Pancreas (tissue), 10 donors: ENCODE data around the gene PRKAR2B. TPM values are rescaled to one million over a fixed set of nuclear protein-coding genes. Genes with fewer than 3 reads are reported as not detected.

Experiments used
- ATAC-seq, 4 donors: fragments of 200-7000 bp; cut with Tn5 transposase; one replicate each; pipeline versions ENCODE4 v1.8.0 to v1.9.1; 2020; ENCODE audit warnings: mild to moderate bottlenecking in 4 of 4, moderate library complexity in 4 of 4
- DNase-seq, 6 donors: peaks; one replicate each; pipeline ENCODE4 v3.0.0-alpha.2; 2020
- FAIRE-seq: peaks from 2 replicates; lab custom pipeline; 2012; peaks lifted over from hg19 to GRCh38; lab: Jason Lieb, UNC
- H3K27ac ChIP-seq, 4 donors: fragments of 200-600 bp; sonication (generic); 1 replicate in 3 of 4; 2 replicates in 1 of 4; pipeline versions ENCODE4 v1.5.0 to v1.8.0; 2020
- H3K27me3 ChIP-seq, 4 donors: fragments of 200-600 bp; one replicate each; pipeline ENCODE4 v1.8.0; 2021
- H3K36me3 ChIP-seq, 3 donors: fragments of 200-600 bp; sonication (generic) in 1 of 3; one replicate each; pipeline versions ENCODE4 v1.5.0 to v1.8.0; 2020 to 2021
- H3K4me1 ChIP-seq, 3 donors: fragments of 200-600 bp; one replicate each; pipeline ENCODE4 v1.8.0; 2021
- H3K4me3 ChIP-seq, 4 donors: fragments of 200-600 bp; sonication (generic) in 2 of 4; one replicate each; pipeline versions ENCODE4 v1.5.0 to v1.8.0; 2020 to 2021
- H3K9me3 ChIP-seq, 4 donors: fragments of 200-600 bp; one replicate each; pipeline ENCODE4 v1.8.0; 2021
- WGBS, 2 donors: extraction: QIAGEN DNeasy Blood & Tissue Kit; methylation state at CpG; one replicate each; pipeline ENCODE4 v1.1.7; 2013; 5-methylcytosine and 5-hydroxymethylcytosine counted together
- intact Hi-C, 3 donors: fragments of 100-400 bp; cut with DNase I; formaldehyde crosslinking; loops; one replicate each; pipeline versions ENCODE4 v1.11.1 to v1.14.2; 2022
- polyA plus RNA-seq, 2 donors: library from polyadenylated mRNA; stranded (reverse); fragments of 200-250 nt; gene quantifications; one replicate each; pipeline ENCODE4 v1.2.3, GENCODE V29; 2013
- total RNA-seq, 6 donors: library from RNA; stranded (reverse); fragmentation: NEBNext Ultra II Directional in 4 of 6; extraction: Animal tissue kit (Norgen Biotek cat#: 25700) in 4 of 6; gene quantifications; one replicate each; pipeline versions ENCODE4 v1.2.1 to v1.2.4, GENCODE V29; 2021 to 2023
- TF ChIP-seq, protein P1 (sequence below), 4 donors: fragments of 200-600 bp; sonication (generic) in 3 of 4; IDR thresholded peaks; one replicate each; pipeline versions ENCODE4 v1.5.0 to v1.8.0; 2021; ENCODE audit warnings: antibody characterized with exemption in 4 of 4
- donor health status: healthy with polysubstance abuse.
- donor health status: DM: no; HTN: no; CAD: no; lungs with moderate emphysema.
- donor health status: DM: no; HTN: no; CAD: no.
- donor health status: control.
- donor health status: control.
- donor health status: Bipolar disorder and iron deficiency.
- donor health status: DM: yes; HTN: yes; CAD: no.
- donor health status: DM: no; HTN: no; CAD: no.
- donor health status: DM: no; HTN: no; CAD: no.
- donor health status: DM: yes; HTN: yes; CAD: no.

PRKAR2B gene
- total and polyA plus RNA-seq, 8 donors = 5.8 to 9.9 (median 7.6) TPM

DNA sequence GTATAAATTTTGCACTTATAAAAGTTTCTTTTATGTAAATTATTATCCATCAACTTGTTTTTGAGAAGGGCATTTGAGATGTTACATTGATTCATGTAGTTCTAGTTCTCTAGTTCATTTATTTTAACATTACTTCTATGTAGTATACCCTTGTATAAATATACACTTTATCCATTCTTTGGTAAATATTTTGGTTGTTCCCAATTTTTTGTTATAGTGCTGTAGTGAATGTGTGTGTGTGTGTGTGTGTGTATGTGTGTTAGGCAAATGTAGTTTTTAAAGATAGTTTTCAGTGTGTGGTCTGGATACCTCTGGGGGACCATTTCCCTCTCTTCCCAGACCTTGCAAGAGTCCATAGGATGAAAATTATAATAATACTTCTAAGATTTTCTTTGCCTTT, 15.0 kb downstream of the PRKAR2B start:
- ATAC-seq (no peak), DNase-seq (no peak), FAIRE-seq (no peak)
- no peaks in the 10 kb centered on the region for H3K4me1 ChIP-seq
- no peaks in the 10 kb centered on the region for H3K36me3 ChIP-seq
- H3K4me3 ChIP-seq = no peak overlapping the region
- peaks cover 0 to 3% (median 0%) of the 10 kb centered on the region in 4 donors for H3K27me3 ChIP-seq
- H3K27ac ChIP-seq = no peak overlapping the region
- H3K9me3 ChIP-seq = no peaks in the 10 kb centered on the region
- intact Hi-C loops = no loop called here
- TF ChIP-seq, protein P1, sequence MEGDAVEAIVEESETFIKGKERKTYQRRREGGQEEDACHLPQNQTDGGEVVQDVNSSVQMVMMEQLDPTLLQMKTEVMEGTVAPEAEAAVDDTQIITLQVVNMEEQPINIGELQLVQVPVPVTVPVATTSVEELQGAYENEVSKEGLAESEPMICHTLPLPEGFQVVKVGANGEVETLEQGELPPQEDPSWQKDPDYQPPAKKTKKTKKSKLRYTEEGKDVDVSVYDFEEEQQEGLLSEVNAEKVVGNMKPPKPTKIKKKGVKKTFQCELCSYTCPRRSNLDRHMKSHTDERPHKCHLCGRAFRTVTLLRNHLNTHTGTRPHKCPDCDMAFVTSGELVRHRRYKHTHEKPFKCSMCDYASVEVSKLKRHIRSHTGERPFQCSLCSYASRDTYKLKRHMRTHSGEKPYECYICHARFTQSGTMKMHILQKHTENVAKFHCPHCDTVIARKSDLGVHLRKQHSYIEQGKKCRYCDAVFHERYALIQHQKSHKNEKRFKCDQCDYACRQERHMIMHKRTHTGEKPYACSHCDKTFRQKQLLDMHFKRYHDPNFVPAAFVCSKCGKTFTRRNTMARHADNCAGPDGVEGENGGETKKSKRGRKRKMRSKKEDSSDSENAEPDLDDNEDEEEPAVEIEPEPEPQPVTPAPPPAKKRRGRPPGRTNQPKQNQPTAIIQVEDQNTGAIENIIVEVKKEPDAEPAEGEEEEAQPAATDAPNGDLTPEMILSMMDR (IDR thresholded peaks at IDR 0.05) = no peak

DNA sequence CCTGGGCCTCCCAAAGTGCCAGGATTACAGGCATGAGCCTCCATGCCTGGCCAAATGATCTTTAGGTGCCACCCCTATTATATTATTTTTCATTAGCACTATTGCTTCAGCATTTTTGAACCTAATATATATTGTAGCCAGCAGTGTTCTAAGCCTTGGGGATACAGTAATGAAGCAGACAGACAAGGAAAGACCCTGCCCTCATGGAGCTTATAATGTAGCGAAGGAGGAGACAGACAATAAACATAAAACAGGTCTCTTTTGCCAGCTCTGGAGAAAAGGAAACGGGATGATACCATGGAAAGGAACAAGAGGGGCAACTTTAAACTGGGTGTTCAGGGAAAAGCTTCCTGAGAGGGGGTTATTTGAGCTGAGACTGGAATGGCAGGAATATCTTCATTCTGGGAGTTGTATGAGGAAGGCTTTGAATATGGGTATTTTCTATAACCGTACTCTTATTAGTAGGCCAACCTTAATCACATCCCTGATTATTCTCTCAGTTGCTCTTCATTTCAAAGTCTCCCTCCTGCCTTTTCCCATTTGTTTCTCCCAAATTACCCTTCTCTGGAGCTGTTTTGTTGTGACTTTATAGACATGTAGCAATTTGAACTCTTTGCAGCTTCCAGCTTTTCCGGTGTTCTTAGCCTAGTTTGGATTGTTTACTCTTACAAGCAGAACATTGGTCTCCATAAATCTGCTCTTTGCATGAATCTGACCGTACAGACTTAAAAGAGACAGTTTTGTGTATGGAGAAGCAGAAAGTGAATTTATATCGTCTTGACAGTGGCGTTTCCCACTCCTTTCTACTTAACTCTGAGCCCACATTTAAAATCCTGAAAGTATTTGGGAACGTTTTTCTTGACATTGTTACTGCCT, 19.0 kb downstream of the PRKAR2B start:
- Histone ChIP-seq H3K4me3 (no peak overlapping the region), H3K9me3 (no peaks in the 10 kb centered on the region), H3K27me3 (peaks cover 0 to under 1% (median 0%) of the 10 kb centered on the region in 4 donors), H3K27ac (no peak overlapping the region), H3K4me1 (no peaks in the 10 kb centered on the region), H3K36me3 (no peaks in the 10 kb centered on the region)
- no peak for DNase-seq
- TF ChIP-seq, protein P1 (IDR thresholded peaks at IDR 0.05) = no peak
- intact Hi-C loops = no loop called here
- FAIRE-seq = no peak
- WGBS, 2 donors = 86 to 88% methylated on average over 8 of the region's 8 CpGs
- ATAC-seq = no peak

DNA sequence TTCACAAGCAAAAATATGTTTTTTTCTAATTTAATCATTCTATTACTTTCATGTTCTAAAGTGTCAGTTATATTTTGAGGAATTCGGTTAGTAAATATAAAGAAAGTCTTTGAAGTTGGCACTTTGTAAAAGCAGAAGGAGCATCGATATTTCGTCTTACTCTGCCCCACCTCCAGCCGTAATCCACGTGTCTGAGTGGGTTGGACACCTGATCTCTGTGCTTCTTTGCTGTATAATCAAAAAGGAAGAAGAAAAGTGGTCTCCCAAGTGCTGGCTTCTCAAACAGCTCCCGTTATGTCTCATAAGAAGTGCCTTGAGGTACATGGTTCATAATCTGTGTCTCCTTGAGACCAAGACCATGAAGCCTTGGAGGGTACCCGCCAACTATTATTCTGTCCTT, 19.8 kb downstream of the PRKAR2B start:
- TF ChIP-seq, protein P1 (IDR thresholded peaks at IDR 0.05) = no peak
- intact Hi-C loops = no loop called here
- Histone ChIP-seq H3K36me3 (no peaks in the 10 kb centered on the region), H3K9me3 (no peaks in the 10 kb centered on the region), H3K4me1 (no peaks in the 10 kb centered on the region), H3K27ac (no peak overlapping the region), H3K4me3 (no peak overlapping the region), H3K27me3 (no peaks in the 10 kb centered on the region)
- DNase-seq (no peak), ATAC-seq (no peak), FAIRE-seq (no peak)
- 84 to 90% methylated on average over 7 of the region's 7 CpGs for WGBS, 2 donors

DNA sequence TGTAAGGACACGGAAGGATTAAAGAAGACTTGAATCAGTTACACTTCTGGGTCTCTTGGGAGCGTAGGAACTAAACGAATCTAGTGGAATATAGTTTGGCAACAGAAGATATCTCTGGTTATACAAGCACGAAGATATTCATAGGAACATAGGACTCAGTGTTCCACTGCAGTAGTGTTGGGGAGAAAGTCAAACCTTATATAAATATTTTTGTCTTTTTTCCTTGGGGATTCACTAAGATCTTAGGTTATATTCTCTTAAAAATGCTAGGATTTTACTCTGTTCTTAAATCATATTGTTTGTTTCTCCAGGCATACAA, 21.4 kb downstream of the PRKAR2B start:
- ATAC-seq (no peak), FAIRE-seq (no peak), DNase-seq (no peak)
- Histone ChIP-seq H3K27me3 (no peaks in the 10 kb centered on the region), H3K9me3 (no peaks in the 10 kb centered on the region), H3K4me3 (no peak overlapping the region), H3K27ac (no peak overlapping the region), H3K36me3 (no peaks in the 10 kb centered on the region), H3K4me1 (no peaks in the 10 kb centered on the region)
- 31 to 34% methylated on average over 4 of the region's 4 CpGs for WGBS, 2 donors
- intact Hi-C loops = no loop called here
- TF ChIP-seq, protein P1 (IDR thresholded peaks at IDR 0.05) = no peak

DNA sequence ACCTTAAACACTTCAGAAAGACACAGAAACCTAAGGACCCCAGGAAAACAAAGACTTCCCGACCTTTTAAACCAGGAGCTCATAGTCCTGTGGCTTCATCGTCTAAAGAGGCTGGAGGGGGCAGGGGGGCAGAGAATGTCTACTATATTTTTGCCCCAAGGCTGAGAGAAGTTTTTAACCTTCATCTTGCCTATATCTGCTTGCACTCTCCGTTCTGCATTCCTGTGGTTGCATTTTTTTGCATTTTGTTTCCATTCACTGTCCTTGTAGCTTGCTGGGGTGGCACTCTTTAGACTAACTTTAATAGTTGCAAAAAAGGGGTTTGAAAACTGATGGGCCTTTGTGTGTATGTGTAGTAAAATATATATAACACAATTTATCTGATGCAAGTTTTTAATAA, 23.7 kb downstream of the PRKAR2B start:
- Histone ChIP-seq H3K4me3 (no peak overlapping the region), H3K27me3 (no peaks in the 10 kb centered on the region), H3K27ac (no peak overlapping the region), H3K9me3 (no peaks in the 10 kb centered on the region), H3K36me3 (no peaks in the 10 kb centered on the region), H3K4me1 (no peaks in the 10 kb centered on the region)
- DNase-seq (no peak), FAIRE-seq (no peak), ATAC-seq (no peak)
- intact Hi-C loops = no loop called here
- 76% methylated on average over 3 of the region's 3 CpGs for WGBS, 2 donors
- TF ChIP-seq, protein P1 (IDR thresholded peaks at IDR 0.05) = no peak
